MCF 10A (cell line): ENCODE data around the gene TRA2A. TPM values are rescaled to one million over a fixed set of nuclear protein-coding genes. Genes with fewer than 3 reads are reported as not detected.

Experiments
- BruUV-seq: library from RNA; stranded (reverse); fragments of 400-500 nt; replicated peaks from 2 replicates; lab custom pipeline; 2021; lab: Mats Ljungman, UMichigan
- CTCF ChIA-PET: fragments of 300-600 bp; sonication (Branson Sonifier 250); formaldehyde crosslinking; extraction: SDS; loops from one replicate; lab custom pipeline; 2021; ENCODE audit warnings: antibody characterized with exemption, inconsistent platforms; lab: Yijun Ruan, JAX
- POLR2A ChIA-PET: fragments of 300-600, 350-650 bp; sonication (Branson Sonifier 250); formaldehyde crosslinking; extraction: SDS; loops from one replicate; lab custom pipeline; 2020; ENCODE audit warnings: antibody characterized with exemption, inconsistent platforms; lab: Yijun Ruan, JAX
- DNase-seq: peaks from one replicate; pipeline ENCODE4 v3.0.0-alpha.2; 2018; ENCODE audit not compliant: unreplicated experiment
- H3K27ac Mint-ChIP-seq: one replicate; pipeline ENCODE4 v1.8.0; 2022; ENCODE audit warnings: mild to moderate bottlenecking, low read depth, mixed read lengths; ENCODE audit not compliant: unreplicated experiment
- H3K27me3 Mint-ChIP-seq: one replicate; pipeline ENCODE4 v1.8.0; 2022; ENCODE audit warnings: mixed read lengths; ENCODE audit not compliant: insufficient read depth, unreplicated experiment
- H3K36me3 Mint-ChIP-seq: one replicate; pipeline ENCODE4 v1.8.0; 2022; ENCODE audit warnings: mild to moderate bottlenecking, moderate library complexity, mixed read lengths; ENCODE audit not compliant: insufficient read depth, unreplicated experiment
- H3K4me1 Mint-ChIP-seq: one replicate; pipeline ENCODE4 v1.8.0; 2022; ENCODE audit warnings: mixed read lengths; ENCODE audit not compliant: insufficient read depth, unreplicated experiment
- H3K4me3 Mint-ChIP-seq: one replicate; pipeline ENCODE4 v1.8.0; 2022; ENCODE audit warnings: mild to moderate bottlenecking, moderate library complexity, mixed read lengths; ENCODE audit not compliant: unreplicated experiment
- H3K9me3 Mint-ChIP-seq: one replicate; pipeline ENCODE4 v1.8.0; 2022; ENCODE audit warnings: mixed read lengths; ENCODE audit not compliant: unreplicated experiment
- intact Hi-C: fragments of 100-400 bp; cut with micrococcal nuclease; formaldehyde crosslinking; loops from 2 replicates; pipeline ENCODE4 v1.14.1; 2022
- total RNA-seq: library from RNA; stranded (reverse); gene quantifications from 2 replicates; pipeline ENCODE4 v1.2.3, GENCODE V29; 2022
- TF ChIP-seq, protein P1 (sequence below): fragments of 200-600 bp; IDR thresholded peaks from one replicate; pipeline ENCODE4 v1.8.0; 2022; ENCODE audit warnings: antibody characterized with exemption, mild to moderate bottlenecking; ENCODE audit not compliant: unreplicated experiment

TRA2A gene
- total RNA-seq, 1 experiment from 2014 or later, result 113 TPM

DNA sequence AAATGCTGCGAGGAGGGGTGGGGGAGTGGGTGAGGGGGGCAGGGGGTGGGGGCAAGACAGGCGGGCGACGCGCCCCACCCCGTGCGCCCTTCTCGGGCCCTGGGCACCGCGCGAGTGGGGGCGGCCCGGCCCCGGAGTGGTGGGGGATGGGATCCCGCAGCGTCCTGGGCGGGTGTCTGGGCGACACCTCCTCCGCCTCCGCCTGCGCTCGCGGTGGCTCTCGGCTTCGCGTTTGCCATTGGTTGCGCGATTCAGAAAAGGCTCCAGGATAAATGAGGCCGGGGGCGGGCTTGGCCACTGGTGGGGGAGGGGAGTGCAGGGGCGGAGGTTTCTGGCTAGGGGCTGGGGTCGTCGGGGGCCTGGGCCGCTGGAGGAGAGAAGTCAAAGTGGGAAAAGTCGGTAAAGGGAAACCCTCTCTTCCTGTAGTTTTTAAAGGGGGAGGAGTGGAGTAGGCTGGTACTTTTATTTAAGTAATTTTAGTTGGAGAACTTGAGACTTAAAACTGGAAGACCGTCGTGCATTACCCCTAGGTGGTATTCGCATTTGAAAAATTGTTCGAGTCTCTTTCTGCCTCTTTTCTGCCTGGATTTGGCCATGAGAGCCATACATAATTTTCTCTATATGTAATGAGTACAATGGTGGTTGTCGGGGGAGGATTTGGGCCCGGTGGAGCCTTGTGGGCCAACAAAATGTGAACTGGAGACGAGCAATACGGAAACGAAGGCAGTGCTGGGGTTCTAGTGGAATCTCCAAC lies 60.5 kb downstream of the TRA2A start:
- TSS peak; percentile 69 for BruUV-seq
- peak; percentile 67 for DNase-seq
- Mint-ChIP-seq H3K27me3 (peaks cover 34% of the 10 kb centered on the region), H3K4me1 (peaks cover 6% of the 10 kb centered on the region), H3K36me3 (peaks cover 6% of the 10 kb centered on the region), H3K4me3 (peak overlapping the region; percentile 88), H3K9me3 (no peaks in the 10 kb centered on the region), H3K27ac (peak overlapping the region; percentile 89)
- ChIA-PET POLR2A (no interaction called here), CTCF (no interaction called here)
- intact Hi-C loops, result loop anchor here (2.0 kb wide), 2 partner anchors 40 to 60 kb away; partner anchors contain the start of gene TRA2A
- TF ChIP-seq, protein P1, sequence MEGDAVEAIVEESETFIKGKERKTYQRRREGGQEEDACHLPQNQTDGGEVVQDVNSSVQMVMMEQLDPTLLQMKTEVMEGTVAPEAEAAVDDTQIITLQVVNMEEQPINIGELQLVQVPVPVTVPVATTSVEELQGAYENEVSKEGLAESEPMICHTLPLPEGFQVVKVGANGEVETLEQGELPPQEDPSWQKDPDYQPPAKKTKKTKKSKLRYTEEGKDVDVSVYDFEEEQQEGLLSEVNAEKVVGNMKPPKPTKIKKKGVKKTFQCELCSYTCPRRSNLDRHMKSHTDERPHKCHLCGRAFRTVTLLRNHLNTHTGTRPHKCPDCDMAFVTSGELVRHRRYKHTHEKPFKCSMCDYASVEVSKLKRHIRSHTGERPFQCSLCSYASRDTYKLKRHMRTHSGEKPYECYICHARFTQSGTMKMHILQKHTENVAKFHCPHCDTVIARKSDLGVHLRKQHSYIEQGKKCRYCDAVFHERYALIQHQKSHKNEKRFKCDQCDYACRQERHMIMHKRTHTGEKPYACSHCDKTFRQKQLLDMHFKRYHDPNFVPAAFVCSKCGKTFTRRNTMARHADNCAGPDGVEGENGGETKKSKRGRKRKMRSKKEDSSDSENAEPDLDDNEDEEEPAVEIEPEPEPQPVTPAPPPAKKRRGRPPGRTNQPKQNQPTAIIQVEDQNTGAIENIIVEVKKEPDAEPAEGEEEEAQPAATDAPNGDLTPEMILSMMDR, result no peak

DNA sequence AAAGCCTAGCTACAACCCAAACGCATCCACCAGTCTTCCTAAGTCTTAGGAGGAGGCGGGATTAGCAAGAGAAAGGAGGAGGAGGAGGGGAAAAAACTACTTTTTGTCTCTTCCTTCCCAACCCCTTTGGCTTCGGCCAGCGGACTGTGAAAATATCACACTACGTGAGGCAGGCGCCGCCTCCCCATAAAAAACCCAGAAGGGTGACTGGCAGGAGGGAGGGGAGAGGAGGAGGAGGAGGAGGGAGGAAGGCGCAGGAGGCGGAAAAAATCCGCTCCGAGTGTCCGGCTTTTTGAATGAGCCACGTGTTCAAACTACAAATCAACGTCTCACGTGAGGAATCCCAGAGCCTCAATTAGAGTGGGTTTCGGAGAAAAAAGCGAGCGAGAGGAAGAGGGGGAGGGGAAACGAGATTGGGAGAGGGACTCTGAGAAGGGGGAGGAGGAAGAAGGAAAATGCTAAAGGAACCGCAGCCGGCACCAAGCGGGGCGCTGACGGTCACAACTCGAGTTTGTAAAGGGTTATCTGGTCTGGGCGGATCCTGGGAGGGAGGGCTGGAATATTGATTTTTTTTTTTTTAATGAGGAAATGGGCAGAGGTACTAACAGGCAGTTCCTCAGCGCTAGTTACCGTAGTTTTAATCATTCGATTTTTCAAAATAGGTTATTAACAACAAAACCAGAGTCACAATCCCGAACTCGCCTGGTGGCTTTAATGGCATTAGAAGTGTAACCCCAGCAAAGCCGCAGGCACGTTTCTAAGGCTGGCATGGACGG lies 61.3 kb downstream of the TRA2A start, which contains the start of gene IGF2BP3:
IGF2BP3 (minus strand) TSS at position 162 of the 776 bp plus-strand sequence. CDS start 381 bp downstream, outside the sequence.
- ChIA-PET POLR2A (interaction anchor here (0.6 to 1.5 kb wide), 8 partner anchors 19 to 172 kb away, joined by 3 to 12 read pairs (median 3); partner anchors contain the start of gene MALSU1), CTCF (interaction anchor here (0.6 to 1.1 kb wide), 2 partner anchors 16 to 143 kb away, joined by 3 read pairs; no protein-coding TSS in a partner anchor)
- intact Hi-C loops, result loop anchor here (2.0 kb wide), 2 partner anchors 40 to 60 kb away; partner anchors contain the start of gene TRA2A
- BruUV-seq, result no TSS peak
- TF ChIP-seq, protein P1, result no peak
- H3K27me3 Mint-ChIP-seq, result peaks cover 27% of the 10 kb centered on the region
- H3K4me3 Mint-ChIP-seq, result peak within 1 kb of the TSS; percentile 88
- peak; percentile 98 for DNase-seq
- H3K27ac Mint-ChIP-seq, result peak within 1 kb of the TSS; percentile 89
- peaks cover 8% of the 10 kb centered on the region for H3K4me1 Mint-ChIP-seq
- H3K9me3 Mint-ChIP-seq, result no peaks in the 10 kb centered on the region
- H3K36me3 Mint-ChIP-seq, result peaks cover 6% of the 10 kb centered on the region

DNA sequence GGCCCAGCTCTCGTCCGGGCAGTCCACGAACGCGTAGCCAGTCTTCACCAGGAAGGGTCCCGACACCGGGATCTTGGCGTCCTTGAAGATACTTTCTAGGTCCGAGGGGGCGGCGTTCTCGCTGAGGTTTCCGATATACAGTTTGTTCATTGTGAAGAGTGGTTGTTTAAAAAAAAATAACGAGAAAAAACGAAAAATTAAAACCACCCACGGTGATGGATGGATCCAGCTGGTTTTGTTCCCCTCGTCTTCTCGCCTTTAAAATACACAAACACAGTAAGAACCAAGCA lies 61.9 kb downstream of the TRA2A start:
- TF ChIP-seq, protein P1, result no peak
- BruUV-seq, result TSS peak; percentile 86
- intact Hi-C loops, result loop anchor here (2.0 kb wide), 2 partner anchors 39 to 61 kb away; partner anchors contain the start of gene TRA2A
- Mint-ChIP-seq H3K36me3 (peaks cover 10% of the 10 kb centered on the region), H3K4me1 (peaks cover 14% of the 10 kb centered on the region), H3K27ac (peak overlapping the region; percentile 89), H3K27me3 (peaks cover 20% of the 10 kb centered on the region), H3K4me3 (peak overlapping the region; percentile 88), H3K9me3 (no peaks in the 10 kb centered on the region)
- CTCF ChIA-PET, result interaction anchor here (0.6 to 1.1 kb wide), 2 partner anchors 15 to 143 kb away, joined by 3 read pairs; no protein-coding TSS in a partner anchor
- POLR2A ChIA-PET, result interaction anchor here (0.6 to 2.2 kb wide), 9 partner anchors 18 to 171 kb away, joined by 3 to 12 read pairs (median 3); partner anchors contain the start of gene MALSU1
- DNase-seq, result no peak
